Gastroesophageal sphincter (tissue), 4 donors: ENCODE data around the gene STUM. TPM values are rescaled to one million over a fixed set of nuclear protein-coding genes. Genes with fewer than 3 reads are reported as not detected.

ENCODE experiments used
- ATAC-seq: fragments of 150-250 bp; one replicate; pipeline ENCODE4 v1.9.1; 2016; ENCODE audit warnings: mild to moderate bottlenecking, moderate library complexity
- H3K27ac ChIP-seq, 4 donors: fragments of 200-600 bp; sonication (generic) in 3 of 4; 1 replicate in 3 of 4; 2 replicates in 1 of 4; pipeline ENCODE4 v1.5.1; 2016 to 2019
- H3K27me3 ChIP-seq: fragments of 200-600 bp; sonication (generic); one replicate; pipeline ENCODE4 v1.5.1; 2019
- H3K36me3 ChIP-seq, 2 donors: fragments of 200-600 bp; sonication (generic); one replicate each; pipeline ENCODE4 v1.5.1; 2019; ENCODE audit warnings: control low read depth in 1 of 2
- H3K4me1 ChIP-seq, 3 donors: fragments of 200-600 bp; sonication (generic); 1 replicate in 2 of 3; 2 replicates in 1 of 3; pipeline ENCODE4 v1.5.1; 2016 to 2019; ENCODE audit warnings: control low read depth in 2 of 3
- H3K4me3 ChIP-seq, 2 donors: fragments of 200-600 bp; sonication (generic); one replicate each; pipeline ENCODE4 v1.5.1; 2019; ENCODE audit warnings: mild to moderate bottlenecking in 1 of 2, moderate library complexity in 1 of 2
- H3K9me3 ChIP-seq, 3 donors: fragments of 200-600 bp; sonication (generic); one replicate each; pipeline ENCODE4 v1.5.1; 2017 to 2019; ENCODE audit warnings: control low read depth in 2 of 3
- EP300 ChIP-seq: sonication (generic); formaldehyde crosslinking; IDR thresholded peaks from one replicate; pipeline ENCODE4 v1.6.1; 2017; ENCODE audit warnings: antibody characterized with exemption, mild to moderate bottlenecking
- POLR2A ChIP-seq, 2 donors: fragments of 450-650 bp; IDR thresholded peaks; one replicate each; pipeline ENCODE4 v1.6.1; 2017; ENCODE audit warnings: antibody characterized with exemption in 2 of 2, mild to moderate bottlenecking in 2 of 2, moderate library complexity in 1 of 2
- POLR2AphosphoS5 ChIP-seq: sonication (generic); formaldehyde crosslinking; IDR thresholded peaks from one replicate; pipeline ENCODE4 v1.6.1; 2017; ENCODE audit warnings: antibody characterized with exemption
- WGBS, 2 donors: methylation state at CpG; one replicate each; pipeline ENCODE4 v1.1.5; 2018; ENCODE audit warnings: low coverage in 1 of 2; 5-methylcytosine and 5-hydroxymethylcytosine counted together
- total RNA-seq, 4 donors: library from RNA; depleted of rRNA; stranded (reverse); fragments of >200 nt; gene quantifications; one replicate each; pipeline ENCODE4 v1.1.0, GENCODE V29; 2016
- TF ChIP-seq, protein P1 (sequence below), 4 experiments: fragments of 200-600 bp in 2 of 4; fragments of 450-650 bp in 2 of 4; sonication (generic) in 1 of 4; IDR thresholded peaks; one replicate each; pipeline ENCODE4 v1.5.1; 2017 to 2019; ENCODE audit warnings: antibody characterized with exemption in 4 of 4, mild to moderate bottlenecking in 2 of 4, moderate library complexity in 2 of 4

The STUM gene
- total RNA-seq, 4 donors from 2014 or later: 2.8 to 9.1 (median 4.5) TPM

GRCh38 chr1:226632169-226632879 is 83.8 kb downstream of the STUM start:
- 53 to 59% methylated on average over 3 to 7 of the region's 9 CpGs for WGBS, 2 donors
- peak overlapping the region in 3 of 4 donors; percentile 9 to 87 (median 84) for H3K27ac ChIP-seq

GRCh38 chr1:226632922-226633351 is 84.4 kb downstream of the STUM start:
- no peaks in the 10 kb centered on the region for H3K9me3 ChIP-seq
- H3K27ac ChIP-seq: peak overlapping the region in 3 of 4 donors; percentile 4 to 87 (median 84)
- WGBS, 2 donors: 25 to 63% methylated on average over 6 to 7 of the region's 10 CpGs
- ATAC-seq: no peak
- no peak for TF ChIP-seq POLR2A (IDR thresholded peaks at IDR 0.05)
- no peak for TF ChIP-seq POLR2AphosphoS5
- TF ChIP-seq, protein P1, sequence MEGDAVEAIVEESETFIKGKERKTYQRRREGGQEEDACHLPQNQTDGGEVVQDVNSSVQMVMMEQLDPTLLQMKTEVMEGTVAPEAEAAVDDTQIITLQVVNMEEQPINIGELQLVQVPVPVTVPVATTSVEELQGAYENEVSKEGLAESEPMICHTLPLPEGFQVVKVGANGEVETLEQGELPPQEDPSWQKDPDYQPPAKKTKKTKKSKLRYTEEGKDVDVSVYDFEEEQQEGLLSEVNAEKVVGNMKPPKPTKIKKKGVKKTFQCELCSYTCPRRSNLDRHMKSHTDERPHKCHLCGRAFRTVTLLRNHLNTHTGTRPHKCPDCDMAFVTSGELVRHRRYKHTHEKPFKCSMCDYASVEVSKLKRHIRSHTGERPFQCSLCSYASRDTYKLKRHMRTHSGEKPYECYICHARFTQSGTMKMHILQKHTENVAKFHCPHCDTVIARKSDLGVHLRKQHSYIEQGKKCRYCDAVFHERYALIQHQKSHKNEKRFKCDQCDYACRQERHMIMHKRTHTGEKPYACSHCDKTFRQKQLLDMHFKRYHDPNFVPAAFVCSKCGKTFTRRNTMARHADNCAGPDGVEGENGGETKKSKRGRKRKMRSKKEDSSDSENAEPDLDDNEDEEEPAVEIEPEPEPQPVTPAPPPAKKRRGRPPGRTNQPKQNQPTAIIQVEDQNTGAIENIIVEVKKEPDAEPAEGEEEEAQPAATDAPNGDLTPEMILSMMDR (IDR thresholded peaks at IDR 0.05): no peak
- no peak for TF ChIP-seq EP300
- no peak overlapping the region for H3K4me3 ChIP-seq
- H3K27me3 ChIP-seq: no peaks in the 10 kb centered on the region
- peaks cover 0 to 70% of the 10 kb centered on the region in 2 donors for H3K36me3 ChIP-seq
- peaks cover 3 to 60% (median 11%) of the 10 kb centered on the region in 3 donors for H3K4me1 ChIP-seq

More at GRCh38 chr1:226632169-226632879, 83.8 kb downstream of the STUM start:
- Histone ChIP-seq H3K4me3 (no peak overlapping the region), H3K27me3 (no peaks in the 10 kb centered on the region), H3K4me1 (peaks cover 3 to 66% (median 10%) of the 10 kb centered on the region in 3 donors), H3K9me3 (no peaks in the 10 kb centered on the region), H3K36me3 (peaks cover 0 to 64% of the 10 kb centered on the region in 2 donors)
- ATAC-seq: peak; percentile 22
- TF ChIP-seq EP300: no peak
- TF ChIP-seq POLR2A (IDR thresholded peaks at IDR 0.05): no peak
- peak; percentile 60 for TF ChIP-seq POLR2AphosphoS5

DNA sequence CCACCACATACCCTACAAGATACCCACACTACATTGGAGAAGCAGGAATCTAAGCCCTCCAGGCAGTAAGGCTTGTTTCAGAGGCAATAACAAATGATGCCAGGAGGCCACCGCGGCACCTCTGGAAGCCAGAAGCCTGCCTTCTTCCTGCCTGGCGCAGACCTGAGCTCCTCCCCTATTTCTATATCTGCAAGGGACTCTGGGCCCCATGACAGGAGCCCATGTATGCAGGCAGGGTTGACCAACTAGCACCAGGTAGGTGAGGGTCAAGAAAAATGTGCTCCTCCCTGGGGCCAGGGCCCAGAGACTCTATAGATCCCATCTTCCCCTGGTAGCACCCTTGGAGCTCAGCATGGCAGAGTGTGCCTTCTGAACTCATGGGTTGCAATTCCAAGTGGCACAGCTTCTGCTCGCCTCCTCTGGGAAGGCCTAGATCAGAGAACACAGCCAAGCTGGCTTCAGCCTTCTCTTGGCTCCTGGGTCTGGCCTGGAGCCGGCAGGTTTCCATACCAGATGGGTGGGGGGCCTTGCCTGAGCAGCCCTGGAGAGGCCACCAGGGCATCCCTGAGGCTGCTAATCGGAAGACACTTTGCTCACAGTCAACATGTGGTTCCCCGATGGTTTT is 85.1 kb downstream of the STUM start:
- Histone ChIP-seq H3K27me3 (no peaks in the 10 kb centered on the region), H3K36me3 (peaks cover 0 to 76% of the 10 kb centered on the region in 2 donors), H3K4me3 (no peak overlapping the region), H3K27ac (peak overlapping the region in 3 of 4 donors; percentile 4 to 87 (median 84)), H3K9me3 (no peaks in the 10 kb centered on the region), H3K4me1 (peaks cover 3 to 53% (median 18%) of the 10 kb centered on the region in 3 donors)
- no CpG with 5 or more reads among the region's 7 CpGs for whole genome bisulfite sequencing, 2 donors
- peak; percentile 18 for ATAC-seq
- TF ChIP-seq, protein P1 (IDR thresholded peaks at IDR 0.05): no peak
- TF ChIP-seq POLR2AphosphoS5: no peak
- TF ChIP-seq POLR2A (IDR thresholded peaks at IDR 0.05): no peak
- no peak for TF ChIP-seq EP300

DNA sequence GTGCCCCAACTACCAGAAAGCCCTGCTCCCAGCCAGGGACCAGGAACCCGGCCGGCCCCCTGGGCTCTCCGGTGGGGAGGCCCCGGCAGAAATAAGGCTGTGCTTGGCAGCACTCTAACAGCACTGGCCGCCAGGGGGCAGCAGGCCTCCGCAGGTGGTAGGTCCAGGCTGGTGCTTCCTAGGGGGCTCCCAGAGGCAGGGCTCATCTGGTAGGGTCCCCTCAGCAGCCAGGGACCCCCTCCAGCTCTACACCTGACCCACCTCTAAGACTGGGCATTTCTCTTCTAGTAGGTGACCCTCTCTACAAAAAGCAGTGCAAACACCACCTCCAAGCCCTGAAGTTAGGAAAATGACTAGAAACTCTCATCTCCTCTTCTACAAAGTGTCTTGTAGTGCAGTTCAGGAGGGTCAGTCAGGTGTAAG is 85.6 kb downstream of the STUM start:
- Histone ChIP-seq H3K4me3 (no peak overlapping the region), H3K4me1 (peaks cover 3 to 51% (median 19%) of the 10 kb centered on the region in 3 donors), H3K9me3 (no peaks in the 10 kb centered on the region), H3K36me3 (peaks cover 0 to 81% of the 10 kb centered on the region in 2 donors), H3K27ac (peak overlapping the region in 3 of 4 donors; percentile 4 to 87 (median 84)), H3K27me3 (no peaks in the 10 kb centered on the region)
- TF ChIP-seq POLR2A (IDR thresholded peaks at IDR 0.05) (no peak), EP300 (no peak), POLR2AphosphoS5 (peak; percentile 33)
- TF ChIP-seq, protein P1 (IDR thresholded peaks at IDR 0.05): peak in 3 of 4 experiments; percentile 96 to 98 (median 97)
- WGBS, 2 donors: no CpG with 5 or more reads among the region's 6 CpGs
- ATAC-seq: peak; percentile 69

DNA sequence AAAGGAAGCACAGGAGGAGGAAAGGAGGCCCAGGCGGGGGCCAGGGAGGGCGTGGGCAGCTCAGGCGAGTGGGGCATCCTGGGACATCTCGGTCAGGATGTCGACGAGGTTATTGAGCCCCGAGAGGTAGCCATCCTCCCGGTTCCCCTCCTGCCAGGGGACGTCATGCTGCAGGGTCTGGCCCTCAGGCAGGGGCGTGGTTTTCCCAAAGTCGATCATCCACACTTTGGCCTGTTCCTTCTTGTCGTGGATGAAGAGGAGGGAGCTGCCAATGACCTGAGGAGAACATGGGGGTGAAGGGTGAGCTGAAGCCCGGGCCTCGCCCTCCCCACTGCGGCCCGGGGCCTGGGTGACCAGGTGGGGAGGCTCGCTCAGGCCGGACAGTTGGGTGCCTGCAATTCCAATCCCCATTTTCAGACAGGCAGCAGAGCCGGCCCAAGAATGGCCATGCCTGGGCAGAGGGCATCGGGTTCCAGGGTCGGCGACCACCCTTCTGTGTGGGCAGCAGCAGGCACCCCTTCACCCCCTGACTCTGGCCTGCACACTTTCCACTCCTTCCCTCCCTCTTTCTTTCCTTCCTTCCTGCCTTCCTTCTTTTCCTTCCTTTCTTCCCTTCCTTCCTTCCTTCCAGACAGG is 86.2 kb downstream of the STUM start:
- ATAC-seq: no peak
- peak overlapping the region in 2 of 4 donors; percentile 84 to 87 for H3K27ac ChIP-seq
- H3K4me3 ChIP-seq: no peak overlapping the region
- peaks cover 3 to 51% (median 19%) of the 10 kb centered on the region in 3 donors for H3K4me1 ChIP-seq
- no peaks in the 10 kb centered on the region for H3K9me3 ChIP-seq
- peaks cover 0 to 86% of the 10 kb centered on the region in 2 donors for H3K36me3 ChIP-seq
- 67% methylated on average over 6 of the region's 22 CpGs; no CpG with 5 or more reads in 1 of the 2 donors for WGBS, 2 donors
- H3K27me3 ChIP-seq: no peaks in the 10 kb centered on the region
- TF ChIP-seq, protein P1 (IDR thresholded peaks at IDR 0.05): no peak
- TF ChIP-seq EP300 (no peak), POLR2AphosphoS5 (no peak), POLR2A (IDR thresholded peaks at IDR 0.05) (no peak)
